ENCODE data around the gene BRI3.
"Not testable (repeated sequence)": the region's sequence is repeated elsewhere in the genome, so short reads cannot be mapped to it uniquely, and the experiment has no call there.

BRI3 gene

DNA sequence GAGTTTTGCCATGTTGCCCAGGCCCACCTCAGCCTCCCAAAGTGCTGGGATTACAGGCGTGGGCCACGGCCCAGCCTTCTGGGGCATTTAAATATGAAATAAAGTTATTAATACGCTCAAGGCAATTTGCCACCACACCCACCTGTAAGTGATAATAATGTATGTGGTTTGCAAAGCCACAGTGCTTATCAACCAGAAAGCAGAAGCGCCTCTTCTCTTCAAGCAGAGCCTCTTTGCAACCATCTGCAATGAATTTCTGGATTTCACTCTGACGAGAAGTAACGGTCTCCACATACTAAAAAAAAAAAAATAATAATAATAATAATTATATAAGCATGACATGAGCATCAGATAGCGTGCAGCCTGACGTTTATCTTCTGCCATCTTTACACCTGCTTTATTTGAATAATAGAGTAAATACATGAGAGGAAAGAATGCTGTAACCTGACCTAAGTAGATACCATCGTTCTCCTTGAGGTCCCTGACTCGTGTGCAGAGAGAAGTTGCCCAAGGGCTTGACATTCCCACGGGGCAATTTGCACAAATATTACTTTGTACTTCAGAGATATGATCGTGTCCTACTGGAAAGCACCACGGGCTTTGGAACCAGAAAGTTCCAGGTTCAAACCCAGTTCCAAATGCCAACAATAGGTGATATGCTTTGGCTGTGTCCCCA, 34.0 kb downstream of the BRI3 start:
- no peaks in the 10 kb centered on the region for H3K4me1 ChIP-seq (ENCODE audit: control insufficient read depth, insufficient read depth, low read length)
- H3K9ac ChIP-seq (ENCODE audit: low read length): no peak overlapping the region
- no peaks in the 10 kb centered on the region for H3K27me3 ChIP-seq (ENCODE audit: control insufficient read depth, insufficient read depth, low read length)
- H3K9me3 ChIP-seq (ENCODE audit: control insufficient read depth, insufficient read depth, low read depth, low read length): peaks cover 10% of the 10 kb centered on the region; the same call in 1 of the 2 replicates
- no peak overlapping the region for H3K4me3 ChIP-seq (ENCODE audit: low read depth, low read length)
- H3K36me3 ChIP-seq (ENCODE audit: control insufficient read depth, insufficient read depth, low read length): peaks cover 45% of the 10 kb centered on the region
- no peak overlapping the region for H3K27ac ChIP-seq (ENCODE audit: low read depth, low read length)

DNA sequence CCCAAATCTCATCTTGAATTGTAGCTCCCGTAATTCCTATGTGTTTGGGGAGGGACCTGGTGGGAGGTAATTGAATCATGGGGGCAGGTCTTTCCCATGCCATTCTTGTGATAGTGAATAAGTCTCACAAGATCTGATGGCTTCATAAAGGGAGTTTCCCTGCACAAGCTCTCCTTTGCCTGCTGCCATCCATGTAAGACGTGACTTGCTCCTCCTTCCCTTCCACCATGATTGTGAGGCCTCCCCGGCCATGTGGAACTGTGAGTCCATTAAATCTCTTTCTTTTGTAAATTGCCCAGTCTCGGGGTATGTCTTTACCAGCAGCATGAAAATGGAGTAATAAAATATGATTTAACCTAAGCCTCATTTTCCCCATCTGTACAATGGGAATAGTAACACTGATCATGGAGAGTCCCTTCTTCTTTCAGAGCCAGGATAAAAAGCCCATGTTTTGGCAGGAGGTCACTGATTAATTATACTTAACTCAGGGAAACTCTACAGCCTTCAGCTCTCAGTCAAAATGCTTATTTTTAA, 34.6 kb downstream of the BRI3 start:
- Histone ChIP-seq H3K36me3 (ENCODE audit: control insufficient read depth, insufficient read depth, low read length) (peaks cover 42% of the 10 kb centered on the region), H3K9me3 (ENCODE audit: control insufficient read depth, insufficient read depth, low read depth, low read length) (peaks cover 10% of the 10 kb centered on the region; the same call in 1 of the 2 replicates)
- H3K4me1 ChIP-seq (ENCODE audit: control insufficient read depth, insufficient read depth, low read length); H3K9ac ChIP-seq (ENCODE audit: low read length); H3K27me3 ChIP-seq (ENCODE audit: control insufficient read depth, insufficient read depth, low read length); H3K4me3 ChIP-seq (ENCODE audit: low read depth, low read length); H3K27ac ChIP-seq (ENCODE audit: low read depth, low read length): not testable (repeated sequence)

DNA sequence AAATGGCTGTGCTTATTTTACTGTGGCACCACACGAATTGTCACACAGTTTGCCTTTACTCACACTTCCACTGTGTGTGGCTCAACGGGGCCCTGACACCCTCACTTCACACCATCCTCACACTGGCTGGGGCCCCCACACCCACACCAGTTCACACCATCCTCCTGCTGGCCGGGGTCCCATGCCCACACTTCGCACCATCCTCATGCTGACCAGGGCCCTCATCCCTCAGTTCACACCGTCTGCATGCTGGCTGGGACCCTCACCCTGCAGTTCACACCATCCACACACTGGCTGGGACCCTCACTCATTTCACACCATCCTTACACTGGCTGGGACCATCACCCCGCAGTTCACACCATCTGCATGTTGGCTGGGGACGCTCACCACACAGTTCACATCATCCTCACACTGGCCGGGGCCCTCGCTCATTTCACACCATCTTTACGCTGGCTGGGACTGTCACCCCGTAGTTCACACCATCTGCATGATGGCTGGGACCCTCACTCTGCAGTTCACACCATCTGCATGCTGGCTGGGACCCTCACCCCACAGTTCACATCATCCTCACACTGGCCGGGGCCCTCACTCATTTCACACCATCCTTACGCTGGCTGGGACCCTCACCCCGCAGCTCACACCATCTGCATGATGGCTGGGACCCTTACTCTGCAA, 36.0 kb downstream of the BRI3 start:
- H3K27me3 ChIP-seq (ENCODE audit: control insufficient read depth, insufficient read depth, low read length): no peaks in the 10 kb centered on the region
- peaks cover 10% of the 10 kb centered on the region; the same call in 1 of the 2 replicates for H3K9me3 ChIP-seq (ENCODE audit: control insufficient read depth, insufficient read depth, low read depth, low read length)
- peaks cover 3% of the 10 kb centered on the region; the same call in 1 of the 2 replicates for H3K4me1 ChIP-seq (ENCODE audit: control insufficient read depth, insufficient read depth, low read length)
- no peak overlapping the region for H3K4me3 ChIP-seq (ENCODE audit: low read depth, low read length)
- H3K27ac ChIP-seq (ENCODE audit: low read depth, low read length): no peak overlapping the region
- no peak overlapping the region for H3K9ac ChIP-seq (ENCODE audit: low read length)
- H3K36me3 ChIP-seq (ENCODE audit: control insufficient read depth, insufficient read depth, low read length): peaks cover 33% of the 10 kb centered on the region

DNA sequence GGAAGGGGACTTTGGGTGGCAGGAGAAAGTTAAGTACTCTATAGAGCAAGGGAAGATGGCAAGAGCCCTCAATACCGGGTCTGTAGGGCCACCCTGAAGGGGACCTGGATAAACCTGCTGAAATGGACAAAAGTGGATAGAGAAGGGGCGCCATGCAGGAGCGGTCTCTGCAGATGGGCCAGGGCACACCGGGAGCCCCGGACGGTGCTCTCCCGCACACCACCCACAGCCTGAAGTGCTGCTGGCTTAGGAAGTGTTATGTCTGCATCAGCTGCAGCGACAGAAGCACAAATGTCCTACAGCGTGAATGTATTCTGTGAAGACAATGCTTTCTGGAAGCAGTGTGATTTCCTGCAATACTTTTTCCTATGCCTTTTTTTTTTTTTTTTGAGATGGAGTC, 37.7 kb downstream of the BRI3 start:
- Histone ChIP-seq H3K27ac (ENCODE audit: low read depth, low read length) (no peak overlapping the region), H3K9me3 (ENCODE audit: control insufficient read depth, insufficient read depth, low read depth, low read length) (peaks cover 10% of the 10 kb centered on the region; the same call in 1 of the 2 replicates), H3K27me3 (ENCODE audit: control insufficient read depth, insufficient read depth, low read length) (no peaks in the 10 kb centered on the region), H3K9ac (ENCODE audit: low read length) (no peak overlapping the region), H3K4me1 (ENCODE audit: control insufficient read depth, insufficient read depth, low read length) (peaks cover 20% of the 10 kb centered on the region), H3K36me3 (ENCODE audit: control insufficient read depth, insufficient read depth, low read length) (peaks cover 31% of the 10 kb centered on the region), H3K4me3 (ENCODE audit: low read depth, low read length) (no peak overlapping the region)

DNA sequence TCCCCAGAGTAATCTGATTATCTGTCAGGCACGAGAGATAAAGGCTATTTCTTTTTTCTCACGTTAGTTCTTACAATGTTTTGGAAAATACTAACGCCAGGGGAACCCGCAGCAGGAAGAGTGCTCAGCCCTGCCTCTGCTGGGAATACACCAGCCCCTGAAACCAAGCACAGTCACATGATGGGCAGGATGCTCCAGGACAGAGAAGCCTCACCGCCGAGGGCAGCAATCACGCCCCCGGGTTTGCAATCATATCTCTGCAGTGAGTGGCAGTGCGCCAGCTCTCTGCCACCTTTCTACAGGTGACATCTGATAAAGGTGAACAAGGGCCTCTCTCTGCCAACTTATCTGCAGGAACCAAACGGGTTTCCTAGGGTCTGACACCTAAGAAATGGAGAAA, 39.8 kb downstream of the BRI3 start:
- Histone ChIP-seq H3K4me1 (ENCODE audit: control insufficient read depth, insufficient read depth, low read length) (peaks cover 20% of the 10 kb centered on the region), H3K27me3 (ENCODE audit: control insufficient read depth, insufficient read depth, low read length) (no peaks in the 10 kb centered on the region), H3K36me3 (ENCODE audit: control insufficient read depth, insufficient read depth, low read length) (peaks cover 14% of the 10 kb centered on the region), H3K9ac (ENCODE audit: low read length) (no peak overlapping the region), H3K4me3 (ENCODE audit: low read depth, low read length) (no peak overlapping the region), H3K9me3 (ENCODE audit: control insufficient read depth, insufficient read depth, low read depth, low read length) (peaks cover 7% of the 10 kb centered on the region; the same call in 1 of the 2 replicates), H3K27ac (ENCODE audit: low read depth, low read length) (no peak overlapping the region)

DNA sequence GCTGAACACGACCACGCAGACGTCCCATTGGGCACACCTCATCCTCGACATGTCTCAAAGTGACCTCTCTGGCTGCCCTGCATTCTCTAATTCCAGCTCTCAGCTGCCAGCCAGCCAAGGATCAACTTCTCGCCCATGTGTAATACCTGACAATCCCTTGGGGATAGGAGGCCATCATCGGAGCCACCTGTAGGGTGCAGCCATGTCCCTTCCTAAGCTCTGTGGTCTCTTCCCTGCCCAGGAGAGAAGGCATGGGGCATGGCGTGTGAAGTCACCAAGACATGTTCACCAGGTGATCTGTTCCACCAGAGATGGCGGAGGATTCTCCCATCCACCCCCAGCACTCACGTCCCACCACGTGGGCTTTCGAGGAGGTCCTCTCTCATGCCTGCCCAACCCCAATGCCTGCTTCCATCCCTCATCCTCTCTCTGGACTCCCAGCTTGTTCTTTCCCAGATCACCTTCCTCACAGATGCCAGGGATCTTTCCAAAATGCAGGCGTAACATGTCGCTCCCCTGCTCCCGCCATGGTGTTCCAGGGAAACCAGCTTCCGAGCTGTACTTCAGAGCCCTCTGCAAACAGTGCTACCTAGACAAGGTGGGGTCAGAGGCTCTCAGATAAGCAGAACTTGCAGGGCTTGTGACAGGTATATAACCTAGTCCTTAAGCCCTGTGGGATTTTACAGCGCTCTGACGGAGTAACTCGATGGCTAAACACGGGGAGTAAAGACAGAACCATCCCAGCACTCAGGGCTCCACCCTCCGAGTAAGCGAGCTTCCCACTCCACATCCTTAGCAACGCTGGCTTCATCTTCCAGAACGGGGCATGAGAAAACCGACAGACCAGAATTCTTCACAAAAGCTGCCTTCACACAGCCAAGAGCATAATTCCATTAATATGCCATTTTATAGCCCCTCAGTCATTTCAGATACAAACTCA, 41.1 kb downstream of the BRI3 start:
- Histone ChIP-seq H3K4me3 (ENCODE audit: low read depth, low read length) (no peak overlapping the region), H3K4me1 (ENCODE audit: control insufficient read depth, insufficient read depth, low read length) (peaks cover 20% of the 10 kb centered on the region), H3K27ac (ENCODE audit: low read depth, low read length) (no peak overlapping the region), H3K9me3 (ENCODE audit: control insufficient read depth, insufficient read depth, low read depth, low read length) (peaks cover 3% of the 10 kb centered on the region; the same call in 1 of the 2 replicates), H3K36me3 (ENCODE audit: control insufficient read depth, insufficient read depth, low read length) (peaks cover 4% of the 10 kb centered on the region; the same call in 1 of the 2 replicates), H3K9ac (ENCODE audit: low read length) (no peak overlapping the region), H3K27me3 (ENCODE audit: control insufficient read depth, insufficient read depth, low read length) (no peaks in the 10 kb centered on the region)

DNA sequence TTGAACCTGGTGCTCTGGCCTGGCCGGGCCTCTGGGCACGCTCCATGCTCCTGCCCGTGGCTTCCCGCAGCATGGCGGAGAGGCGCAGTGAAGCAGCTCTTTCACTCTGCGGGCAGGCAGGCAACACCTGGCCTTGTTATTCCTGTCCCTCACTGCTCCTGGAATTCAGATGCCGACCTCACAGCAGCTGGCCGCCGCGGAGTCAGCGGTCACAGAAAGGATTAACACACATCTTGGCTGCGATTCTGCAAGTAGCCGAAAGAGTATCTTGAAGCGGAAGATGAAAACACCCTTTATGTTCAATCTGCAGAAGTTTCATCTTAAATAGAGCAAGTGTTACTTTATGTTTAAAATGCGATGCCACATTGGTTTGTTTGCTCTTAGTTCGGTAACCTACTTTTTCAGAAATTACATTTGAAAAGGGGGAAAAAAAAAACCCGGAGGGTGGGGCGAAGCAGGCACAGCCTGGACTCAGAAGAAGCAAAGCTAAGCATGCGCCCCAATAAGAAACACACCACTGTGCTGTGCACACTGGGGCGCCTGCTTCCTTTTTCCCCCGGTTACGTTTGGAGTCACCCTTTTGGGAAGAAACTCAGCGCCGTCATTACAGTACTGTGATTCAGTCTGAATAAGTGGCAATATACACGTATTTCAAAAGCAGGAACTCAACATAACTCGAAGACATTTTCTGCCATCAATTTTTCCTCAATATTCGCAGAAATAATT, 42.3 kb downstream of the BRI3 start:
- H3K36me3 ChIP-seq (ENCODE audit: control insufficient read depth, insufficient read depth, low read length): no peaks in the 10 kb centered on the region
- H3K27me3 ChIP-seq (ENCODE audit: control insufficient read depth, insufficient read depth, low read length): no peaks in the 10 kb centered on the region
- no peak overlapping the region; the same call in 1 of the 2 replicates for H3K27ac ChIP-seq (ENCODE audit: low read depth, low read length)
- peaks cover 20% of the 10 kb centered on the region for H3K4me1 ChIP-seq (ENCODE audit: control insufficient read depth, insufficient read depth, low read length)
- no peaks in the 10 kb centered on the region for H3K9me3 ChIP-seq (ENCODE audit: control insufficient read depth, insufficient read depth, low read depth, low read length)
- no peak overlapping the region for H3K4me3 ChIP-seq (ENCODE audit: low read depth, low read length)
- no peak overlapping the region for H3K9ac ChIP-seq (ENCODE audit: low read length)

DNA sequence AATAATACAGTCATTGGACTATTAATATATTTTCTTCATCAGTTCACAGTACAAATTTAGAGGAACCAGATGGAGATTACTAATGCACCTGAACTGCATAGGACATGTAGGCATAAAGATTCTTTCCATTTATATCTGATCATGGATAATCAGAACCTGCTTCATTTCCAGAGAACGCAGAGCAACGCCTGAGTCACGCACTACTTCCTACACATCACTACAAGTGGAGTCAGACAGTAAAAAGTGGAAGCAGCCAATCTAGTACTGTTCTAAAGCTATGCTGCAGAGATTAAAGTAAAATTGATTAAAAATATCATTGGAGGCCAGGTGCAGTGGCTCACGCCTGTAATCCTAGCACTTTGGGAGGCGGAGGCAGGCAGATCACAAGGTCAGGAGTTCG, 43.3 kb downstream of the BRI3 start:
- Histone ChIP-seq H3K27me3 (ENCODE audit: control insufficient read depth, insufficient read depth, low read length) (no peaks in the 10 kb centered on the region), H3K36me3 (ENCODE audit: control insufficient read depth, insufficient read depth, low read length) (no peaks in the 10 kb centered on the region), H3K4me3 (ENCODE audit: low read depth, low read length) (no peak overlapping the region), H3K27ac (ENCODE audit: low read depth, low read length) (no peak overlapping the region), H3K4me1 (ENCODE audit: control insufficient read depth, insufficient read depth, low read length) (peaks cover 20% of the 10 kb centered on the region), H3K9me3 (ENCODE audit: control insufficient read depth, insufficient read depth, low read depth, low read length) (no peaks in the 10 kb centered on the region), H3K9ac (ENCODE audit: low read length) (no peak overlapping the region)

DNA sequence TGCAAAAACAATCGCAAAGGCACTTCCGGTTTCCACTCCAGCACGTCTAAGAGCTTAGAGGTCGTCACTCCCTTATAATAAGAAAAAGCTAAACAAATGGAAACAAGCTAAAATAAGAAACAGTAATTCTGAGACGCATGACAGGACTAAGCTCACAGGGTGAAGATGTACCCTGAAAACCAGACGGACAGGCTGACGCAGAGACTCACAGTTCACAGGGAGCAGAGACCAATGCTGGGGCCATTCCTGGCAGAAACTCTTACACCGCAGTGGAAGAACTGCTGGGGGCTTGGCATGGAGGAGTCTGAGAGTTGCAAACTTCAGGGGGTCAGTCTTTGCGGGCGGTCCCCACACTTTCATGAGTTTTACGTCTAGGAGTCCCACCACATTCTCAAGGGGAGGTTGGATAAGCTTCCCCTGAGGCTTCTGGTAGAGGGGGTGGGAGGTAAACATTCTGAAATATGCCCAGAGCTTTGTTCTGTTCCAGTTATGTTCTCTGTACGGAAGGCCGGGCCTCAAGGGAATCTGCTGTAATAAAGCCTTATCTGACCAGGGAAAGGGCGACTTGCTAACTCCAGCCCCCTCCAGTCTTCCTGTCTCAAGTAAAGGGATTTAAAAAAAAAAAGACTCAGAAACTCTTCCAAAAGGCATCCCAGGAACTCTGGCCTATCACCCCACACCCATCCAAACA, 47.8 kb downstream of the BRI3 start:
- H3K4me1 ChIP-seq (ENCODE audit: control insufficient read depth, insufficient read depth, low read length): peaks cover under 1% of the 10 kb centered on the region
- no peak overlapping the region for H3K27ac ChIP-seq (ENCODE audit: low read depth, low read length)
- no peaks in the 10 kb centered on the region for H3K27me3 ChIP-seq (ENCODE audit: control insufficient read depth, insufficient read depth, low read length)
- peaks cover 5% of the 10 kb centered on the region for H3K9me3 ChIP-seq (ENCODE audit: control insufficient read depth, insufficient read depth, low read depth, low read length)
- no peak overlapping the region for H3K9ac ChIP-seq (ENCODE audit: low read length)
- peaks cover 3% of the 10 kb centered on the region; the same call in 1 of the 2 replicates for H3K36me3 ChIP-seq (ENCODE audit: control insufficient read depth, insufficient read depth, low read length)
- H3K4me3 ChIP-seq (ENCODE audit: low read depth, low read length): no peak overlapping the region

Measured in HUES6 (cell line).